Measurements from ENCODE around the gene OR52B6.
"Not testable (repeated sequence)": the region's sequence is repeated elsewhere in the genome, so short reads cannot be mapped to it uniquely, and the experiment has no call there.

- not testable (repeated sequence) for TF ChIP-seq CTCF (IDR thresholded peaks at IDR 0.05); EZH2 (IDR thresholded peaks at IDR 0.05; ENCODE audit: borderline replicate concordance, insufficient read depth, low read depth, low read length, poor library complexity, severe bottlenecking)
Observed at GRCh38 chr11:5589906-5590305, 9.2 kb downstream of the OR52B6 start.
